NCI-H1436 (cell line): Measurements from ENCODE around the gene PHTF1.
"Not testable (repeated sequence)": the region's sequence is repeated elsewhere in the genome, so short reads cannot be mapped to it uniquely, and the experiment has no call there.

Experiments used
- DNase-seq: peaks from one replicate; lab custom pipeline; 2025; lab: John Stamatoyannopoulos, UW

PHTF1 gene

GRCh38 chr1:113718621-113719020 is 40.7 kb downstream of the PHTF1 start:
- DNase-seq: not testable (repeated sequence)

GRCh38 chr1:113717506-113717905 is 41.8 kb downstream of the PHTF1 start:
- not testable (repeated sequence) for DNase-seq

- no peak for DNase-seq
Measured at GRCh38 chr1:113714606-113715269, 44.5 kb downstream of the PHTF1 start.

- DNase-seq: no peak
Measured at GRCh38 chr1:113701429-113701828, 57.9 kb downstream of the PHTF1 start.

- no peak for DNase-seq
Measured at GRCh38 chr1:113694910-113695309, 64.4 kb downstream of the PHTF1 start.

GRCh38 chr1:113692824-113693431 is 66.4 kb downstream of the PHTF1 start:
- DNase-seq: no peak

- DNase-seq: no peak
Measured at GRCh38 chr1:113692342-113692741, 66.9 kb downstream of the PHTF1 start.

- no peak for DNase-seq
Measured at GRCh38 chr1:113691184-113691583, 68.1 kb downstream of the PHTF1 start.

GRCh38 chr1:113686891-113687618 is 72.2 kb downstream of the PHTF1 start:
- DNase-seq: no peak

- DNase-seq: no peak
Measured at GRCh38 chr1:113684153-113684541, 75.1 kb downstream of the PHTF1 start.

GRCh38 chr1:113683384-113684152 is 75.7 kb downstream of the PHTF1 start:
- DNase-seq: no peak

- no peak for DNase-seq
Measured at GRCh38 chr1:113681596-113682337, 77.5 kb downstream of the PHTF1 start.

- DNase-seq: no peak
Measured at GRCh38 chr1:113678159-113678469, 81.2 kb downstream of the PHTF1 start.

- DNase-seq: peak; percentile 33
Measured at GRCh38 chr1:113677250-113678158, 81.8 kb downstream of the PHTF1 start.

- no peak for DNase-seq
Measured at GRCh38 chr1:113676524-113676923, 82.8 kb downstream of the PHTF1 start.

- DNase-seq: no peak
Measured at GRCh38 chr1:113675302-113675701, 84.0 kb downstream of the PHTF1 start.

GRCh38 chr1:113674591-113674990 is 84.7 kb downstream of the PHTF1 start:
- no peak for DNase-seq

- no peak for DNase-seq
Measured at GRCh38 chr1:113672491-113672890, 86.8 kb downstream of the PHTF1 start.

GRCh38 chr1:113670650-113671049 is 88.6 kb downstream of the PHTF1 start:
- DNase-seq: no peak

GRCh38 chr1:113669988-113670387 is 89.3 kb downstream of the PHTF1 start:
- no peak for DNase-seq

GRCh38 chr1:113666126-113666525 is 93.2 kb downstream of the PHTF1 start:
- DNase-seq: no peak
